PC-9 (cell line): Measurements from ENCODE around the gene EIF4E1B. TPM values are rescaled to one million over a fixed set of nuclear protein-coding genes. Genes with fewer than 3 reads are reported as not detected.

Source experiments
- BruUV-seq: library from RNA; stranded (reverse); fragments of 400-500 nt; replicated peaks from 2 replicates; lab custom pipeline; 2021; lab: Mats Ljungman, UMichigan
- CTCF ChIA-PET: fragments of 300-600 bp; sonication (Branson Sonifier 250); formaldehyde crosslinking; loops from one replicate; lab custom pipeline; 2022; ENCODE audit warnings: antibody characterized with exemption; lab: Charles Lee
- POLR2A ChIA-PET: fragments of 300-600 bp; sonication (Branson Sonifier 250); formaldehyde crosslinking; loops from one replicate; lab custom pipeline; 2022; ENCODE audit warnings: antibody characterized with exemption; ENCODE audit not compliant: unreplicated experiment; lab: Charles Lee
- DNase-seq, 2 experiments: peaks; one replicate each; pipeline versions ENCODE4 v3.0.0 to v3.0.0-alpha.2; 2015 to 2022; ENCODE audit warnings: mixed read lengths in 1 of 2
- H2AFZ ChIP-seq: fragments of 200-600 bp; sonication (generic); 2 replicates; pipeline ENCODE4 v1.8.1; 2017; ENCODE audit warnings: antibody characterized with exemption
- H3F3A ChIP-seq: fragments of 200-600 bp; sonication (generic); 2 replicates; pipeline ENCODE4 v1.8.1; 2017; ENCODE audit warnings: antibody characterized with exemption, mild to moderate bottlenecking, low read depth; ENCODE audit not compliant: insufficient read depth
- H3K27ac ChIP-seq: fragments of 200-600 bp; sonication (generic); 2 replicates; pipeline ENCODE4 v1.6.1; 2016; ENCODE audit warnings: mixed run types
- H3K27me3 ChIP-seq: fragments of 200-600 bp; sonication (generic); 2 replicates; pipeline ENCODE4 v1.6.1; 2016; ENCODE audit warnings: low read depth, mixed run types; ENCODE audit not compliant: insufficient read depth
- H3K36me3 ChIP-seq: fragments of 200-600 bp; sonication (generic); 2 replicates; pipeline ENCODE4 v1.6.1; 2016; ENCODE audit warnings: low read depth, mixed run types
- H3K4me1 ChIP-seq: fragments of 200-600 bp; sonication (generic); replicated peaks from 2 replicates; pipeline ENCODE4 v1.6.1; 2016; ENCODE audit warnings: mixed run types; ENCODE audit not compliant: insufficient read depth
- H3K4me2 ChIP-seq: fragments of 200-600 bp; sonication (generic); 2 replicates; pipeline ENCODE4 v1.6.1; 2017; ENCODE audit warnings: mixed run types
- H3K4me3 ChIP-seq: fragments of 200-600 bp; sonication (generic); 2 replicates; pipeline ENCODE4 v1.6.1; 2016; ENCODE audit warnings: mixed run types
- H3K79me2 ChIP-seq: fragments of 200-600 bp; sonication (generic); 2 replicates; pipeline ENCODE4 v1.6.1; 2017; ENCODE audit warnings: low read depth, mixed run types
- H3K9me2 ChIP-seq: fragments of 200-600 bp; sonication (generic); 2 replicates; pipeline ENCODE4 v1.8.1; 2017; ENCODE audit warnings: mild to moderate bottlenecking; ENCODE audit not compliant: insufficient read depth
- H3K9me3 ChIP-seq: fragments of 200-600 bp; sonication (generic); 2 replicates; pipeline ENCODE4 v1.8.1; 2016; ENCODE audit warnings: low read depth; ENCODE audit not compliant: insufficient read depth
- H4K20me1 ChIP-seq: fragments of 200-600 bp; sonication (generic); 2 replicates; pipeline ENCODE4 v1.8.1; 2017; ENCODE audit not compliant: insufficient read depth
- EZH2 ChIP-seq: fragments of 200-600 bp; sonication (generic); IDR thresholded peaks from 2 replicates; pipeline ENCODE4 v1.8.0; 2017; ENCODE audit warnings: antibody characterized with exemption, low read depth
- intact Hi-C: fragments of 100-400 bp; cut with micrococcal nuclease; formaldehyde crosslinking; loops from one replicate; pipeline ENCODE4 v1.10.0; 2022; ENCODE audit not compliant: unreplicated experiment
- total RNA-seq: library from RNA; stranded (reverse); gene quantifications from 2 replicates; pipeline ENCODE4 v1.2.3, GENCODE V29; 2021
- TF ChIP-seq, protein P1 (sequence below): fragments of 200-600 bp; sonication (generic); conservative IDR thresholded peaks from 2 replicates; pipeline ENCODE4 v1.6.1; 2017; ENCODE audit warnings: mixed run types, antibody characterized with exemption, mild to moderate bottlenecking, moderate library complexity

EIF4E1B gene
- total RNA-seq, 1 experiment from 2014 or later: not detected

DNA sequence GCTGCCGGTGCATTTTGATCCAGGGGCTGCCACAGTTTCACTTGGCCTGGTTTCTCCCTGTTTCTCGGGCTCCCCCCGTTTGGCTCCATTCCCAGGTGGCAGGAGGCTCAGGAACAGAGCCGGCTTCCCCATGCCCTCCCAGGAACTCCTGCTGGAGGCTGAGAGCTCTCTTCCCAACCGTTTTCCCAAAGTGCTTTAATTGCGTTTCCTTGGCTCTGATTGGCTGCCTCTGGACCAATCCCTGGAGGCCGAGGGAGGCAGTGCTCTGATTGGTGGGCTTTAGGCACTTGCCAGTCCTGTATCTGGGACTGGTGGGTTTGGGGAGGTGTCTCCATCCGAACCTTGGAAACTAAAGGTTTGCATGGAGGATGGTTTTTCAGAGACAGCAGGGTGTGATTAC is 21.7 kb downstream of the EIF4E1B start:
- no peak overlapping the region for H3K4me2 ChIP-seq
- no peaks in the 10 kb centered on the region for H3K9me2 ChIP-seq
- H3K4me3 ChIP-seq: no peak overlapping the region
- DNase-seq: no peak
- H3F3A ChIP-seq: no peaks in the 10 kb centered on the region; the same call in 1 of the 2 replicates
- peaks cover 20% of the 10 kb centered on the region; the same call in 1 of the 2 replicates for H4K20me1 ChIP-seq
- no peak overlapping the region for H2AFZ ChIP-seq
- BruUV-seq: no TSS peak
- ChIA-PET CTCF (no interaction called here), POLR2A (no interaction called here)
- peaks cover 34% of the 10 kb centered on the region for H3K79me2 ChIP-seq
- H3K9me3 ChIP-seq: no peaks in the 10 kb centered on the region
- H3K4me1 ChIP-seq: peaks cover 11% of the 10 kb centered on the region
- intact Hi-C loops: no loop called here
- TF ChIP-seq, protein P1, sequence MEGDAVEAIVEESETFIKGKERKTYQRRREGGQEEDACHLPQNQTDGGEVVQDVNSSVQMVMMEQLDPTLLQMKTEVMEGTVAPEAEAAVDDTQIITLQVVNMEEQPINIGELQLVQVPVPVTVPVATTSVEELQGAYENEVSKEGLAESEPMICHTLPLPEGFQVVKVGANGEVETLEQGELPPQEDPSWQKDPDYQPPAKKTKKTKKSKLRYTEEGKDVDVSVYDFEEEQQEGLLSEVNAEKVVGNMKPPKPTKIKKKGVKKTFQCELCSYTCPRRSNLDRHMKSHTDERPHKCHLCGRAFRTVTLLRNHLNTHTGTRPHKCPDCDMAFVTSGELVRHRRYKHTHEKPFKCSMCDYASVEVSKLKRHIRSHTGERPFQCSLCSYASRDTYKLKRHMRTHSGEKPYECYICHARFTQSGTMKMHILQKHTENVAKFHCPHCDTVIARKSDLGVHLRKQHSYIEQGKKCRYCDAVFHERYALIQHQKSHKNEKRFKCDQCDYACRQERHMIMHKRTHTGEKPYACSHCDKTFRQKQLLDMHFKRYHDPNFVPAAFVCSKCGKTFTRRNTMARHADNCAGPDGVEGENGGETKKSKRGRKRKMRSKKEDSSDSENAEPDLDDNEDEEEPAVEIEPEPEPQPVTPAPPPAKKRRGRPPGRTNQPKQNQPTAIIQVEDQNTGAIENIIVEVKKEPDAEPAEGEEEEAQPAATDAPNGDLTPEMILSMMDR: no peak
- TF ChIP-seq EZH2: no peak
- no peak overlapping the region for H3K27ac ChIP-seq
- H3K36me3 ChIP-seq: no peaks in the 10 kb centered on the region
- H3K27me3 ChIP-seq: no peaks in the 10 kb centered on the region

DNA sequence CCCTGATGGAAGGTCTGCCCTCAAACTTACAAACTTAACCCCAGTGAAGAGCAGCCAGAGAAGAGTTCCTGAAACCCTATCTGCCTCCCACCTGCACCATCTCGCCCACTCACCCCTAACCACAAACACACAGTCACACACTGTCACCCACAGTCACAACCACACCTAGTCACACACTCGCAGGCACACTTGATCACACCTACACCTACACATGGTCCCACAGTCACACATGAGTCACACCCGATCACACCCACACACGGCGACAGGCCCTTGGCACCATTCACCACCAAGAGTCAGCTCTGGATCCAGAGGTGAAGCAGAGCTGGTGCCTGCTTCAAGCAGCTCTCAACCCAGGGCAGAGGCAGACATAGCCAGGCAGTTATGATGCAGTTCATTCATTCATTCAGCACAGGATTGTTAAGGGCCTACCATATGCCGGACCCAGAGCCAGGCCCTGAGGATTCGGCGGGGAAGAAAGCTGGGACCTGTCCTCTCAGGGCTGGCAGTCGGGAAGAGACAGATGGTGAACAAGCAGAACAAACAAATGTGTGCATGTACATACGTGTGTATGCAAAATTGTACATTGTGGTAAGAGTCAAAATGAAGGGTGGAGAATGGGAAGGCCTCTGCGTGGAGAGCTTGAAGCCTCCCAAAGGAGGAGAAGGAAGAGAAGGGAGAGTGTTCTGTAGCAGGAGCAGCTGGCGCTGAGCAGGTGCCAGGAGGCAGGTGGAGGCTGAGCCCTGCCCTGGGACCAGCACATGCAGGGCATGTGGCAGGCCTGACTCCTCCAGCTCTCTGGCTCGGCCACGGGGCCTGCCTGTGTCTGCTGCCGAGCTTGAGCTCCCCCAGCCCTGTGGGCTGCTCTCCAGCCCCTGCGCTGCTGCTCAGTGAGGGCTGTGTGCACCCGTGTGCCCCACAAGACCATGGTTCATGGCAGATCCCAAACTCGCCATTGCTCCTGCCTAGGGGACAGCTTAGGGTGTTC is 23.2 kb downstream of the EIF4E1B start:
- no peaks in the 10 kb centered on the region for H3K9me3 ChIP-seq
- 0 out of 2 replicates have a peak, but pooled peaks cover 5% of the 10 kb centered on the region for H3F3A ChIP-seq
- H3K79me2 ChIP-seq: peaks cover 22% of the 10 kb centered on the region
- H3K4me3 ChIP-seq: no peak overlapping the region
- ChIA-PET POLR2A (no interaction called here), CTCF (no interaction called here)
- no peak overlapping the region for H2AFZ ChIP-seq
- no peaks in the 10 kb centered on the region for H3K27me3 ChIP-seq
- H3K4me2 ChIP-seq: no peak overlapping the region
- DNase-seq: no peak
- peaks cover 15% of the 10 kb centered on the region; the same call in 1 of the 2 replicates for H4K20me1 ChIP-seq
- H3K36me3 ChIP-seq: no peaks in the 10 kb centered on the region
- peaks cover 3% of the 10 kb centered on the region for H3K4me1 ChIP-seq
- intact Hi-C loops: no loop called here
- TF ChIP-seq, protein P1: no peak
- no peak for TF ChIP-seq EZH2
- no TSS peak for BruUV-seq
- no peaks in the 10 kb centered on the region for H3K9me2 ChIP-seq
- H3K27ac ChIP-seq: no peak overlapping the region

DNA sequence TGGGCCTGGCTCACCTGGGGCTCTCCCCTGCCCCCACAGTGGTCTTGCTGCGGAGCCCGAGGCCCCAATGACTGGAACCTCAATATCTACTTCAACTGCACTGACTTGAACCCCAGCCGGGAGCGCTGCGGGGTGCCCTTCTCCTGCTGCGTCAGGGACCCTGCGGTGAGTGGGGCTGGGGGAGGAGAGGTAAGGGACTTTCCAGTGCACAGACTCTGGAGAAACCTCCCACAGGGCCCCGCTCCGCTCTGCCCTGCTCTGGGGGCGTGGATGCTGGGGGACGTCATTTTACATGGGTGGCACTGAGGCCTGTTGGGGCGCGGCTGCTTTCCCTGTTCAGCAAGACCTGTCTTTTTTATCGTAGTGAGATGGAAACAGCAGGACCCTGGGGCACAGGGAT is 24.4 kb downstream of the EIF4E1B start:
- Histone ChIP-seq H3K27me3 (no peaks in the 10 kb centered on the region), H3K9me2 (no peaks in the 10 kb centered on the region), H3K27ac (no peak overlapping the region), H3K4me1 (no peaks in the 10 kb centered on the region), H3K79me2 (peaks cover 11% of the 10 kb centered on the region; the same call in 1 of the 2 replicates), H3K36me3 (no peaks in the 10 kb centered on the region), H4K20me1 (peaks cover 8% of the 10 kb centered on the region; the same call in 1 of the 2 replicates), H3K4me2 (no peak overlapping the region), H3K4me3 (no peak overlapping the region), H2AFZ (no peak overlapping the region), H3K9me3 (no peaks in the 10 kb centered on the region), H3F3A (peaks cover 5% of the 10 kb centered on the region; the same call in 1 of the 2 replicates)
- intact Hi-C loops: no loop called here
- ChIA-PET POLR2A (no interaction called here), CTCF (no interaction called here)
- TF ChIP-seq EZH2: no peak
- TF ChIP-seq, protein P1: no peak
- no peak for DNase-seq
- BruUV-seq: no TSS peak
